SIG-M5 (cell line): ENCODE results near the gene MKI67.
"Not testable (repeated sequence)": the region's sequence is repeated elsewhere in the genome, so short reads cannot be mapped to it uniquely, and the experiment has no call there.

ENCODE experiments used
- DNase-seq: peaks from one replicate; lab custom pipeline; 2025; lab: John Stamatoyannopoulos, UW

The MKI67 gene

GRCh38 chr10:128150045-128150493, 23.8 kb upstream of the MKI67 start:
- DNase-seq, result no peak

- no peak for DNase-seq
These were observed 23.2 kb upstream of the MKI67 start for GRCh38 chr10:128149267-128150014.

- DNase-seq, result no peak
These were observed 21.4 kb upstream of the MKI67 start for GRCh38 chr10:128147669-128148068.

DNA sequence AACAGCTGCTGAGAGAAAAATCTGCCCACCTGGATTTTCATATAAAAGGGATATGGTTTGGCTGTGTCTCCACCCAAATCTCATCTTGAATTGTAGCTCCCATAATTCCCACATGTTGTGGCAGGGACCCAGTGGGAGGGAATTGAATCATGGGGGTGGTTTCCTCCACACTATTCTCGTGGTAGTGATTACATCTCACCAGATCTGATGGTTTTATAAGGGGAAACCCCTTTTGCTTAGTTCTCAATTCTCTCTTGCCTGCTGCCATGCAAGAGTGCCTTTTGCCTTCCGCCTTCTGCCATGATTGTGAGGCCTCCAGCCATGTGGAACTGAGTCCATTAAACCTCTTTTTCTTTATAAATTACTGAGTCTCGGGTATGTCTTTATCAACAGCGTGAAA, 20.8 kb upstream of the MKI67 start:
- DNase-seq, result no peak

- no peak for DNase-seq
These were observed 18.3 kb upstream of the MKI67 start for GRCh38 chr10:128144547-128144946.

GRCh38 chr10:128143531-128143930, 17.3 kb upstream of the MKI67 start:
- DNase-seq, result no peak

DNA sequence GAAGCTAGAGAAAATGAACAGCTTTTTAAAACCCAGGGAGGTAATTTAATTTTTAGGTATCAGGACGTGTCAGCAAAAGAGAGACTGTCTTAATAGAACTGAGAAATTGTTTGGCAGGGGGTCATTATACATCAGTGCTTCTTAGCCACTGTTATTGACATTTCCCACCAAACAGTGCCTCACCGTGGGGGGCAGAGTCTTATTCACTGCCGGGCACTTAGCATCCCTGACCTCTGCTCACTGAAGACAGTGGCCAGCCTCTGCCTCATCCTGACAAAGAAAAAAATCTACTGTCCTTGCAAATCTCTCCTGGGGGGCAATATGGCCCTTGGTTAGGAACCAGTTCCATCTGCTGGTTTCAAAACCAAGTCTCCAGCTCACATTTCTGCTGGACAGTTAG, 14.2 kb upstream of the MKI67 start:
- no peak for DNase-seq

DNA sequence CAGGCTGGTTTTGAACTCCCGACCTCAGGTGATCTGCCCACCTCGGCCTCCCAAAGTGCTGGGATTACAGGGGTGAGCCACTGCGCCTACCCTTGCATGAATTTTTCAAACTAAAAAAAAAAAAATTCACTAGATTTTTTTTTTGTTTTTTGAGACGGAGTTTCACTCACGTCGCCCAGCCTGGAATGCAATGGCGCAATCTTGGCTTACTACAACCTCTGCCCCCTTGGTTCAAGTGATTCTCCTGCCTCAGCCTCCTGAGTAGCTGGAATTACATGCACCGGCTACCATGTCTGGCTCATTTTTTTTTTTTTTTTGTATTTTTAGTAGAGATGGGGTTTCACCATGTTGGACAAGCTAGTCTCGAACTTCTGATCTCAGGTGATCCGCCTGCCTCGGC, 12.2 kb upstream of the MKI67 start:
- DNase-seq, result not testable (repeated sequence)

DNA sequence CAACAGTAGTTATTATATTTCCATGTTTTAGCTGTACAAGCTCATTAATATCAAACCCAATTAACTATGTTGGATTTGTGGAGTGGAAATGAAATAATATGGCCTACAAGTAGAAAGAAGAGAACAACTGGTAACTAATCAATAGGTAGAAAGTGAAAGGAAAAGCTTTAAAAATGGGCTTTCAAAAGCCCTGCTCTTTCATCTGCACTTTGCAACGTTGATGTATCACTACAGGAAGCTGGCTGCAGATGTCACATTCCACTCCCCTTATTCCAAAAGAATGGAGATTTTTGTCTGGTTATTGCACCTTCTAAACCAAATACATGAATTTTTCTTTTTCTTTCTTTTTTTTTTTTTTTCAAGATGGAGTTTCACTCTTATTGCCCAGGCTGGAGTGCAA, 11.7 kb upstream of the MKI67 start:
- no peak for DNase-seq

- no peak for DNase-seq
These were observed 3.8 kb upstream of the MKI67 start for GRCh38 chr10:128130051-128130450.

- no peak for DNase-seq
These were observed 2.4 kb upstream of the MKI67 start for GRCh38 chr10:128128582-128128981.

DNA sequence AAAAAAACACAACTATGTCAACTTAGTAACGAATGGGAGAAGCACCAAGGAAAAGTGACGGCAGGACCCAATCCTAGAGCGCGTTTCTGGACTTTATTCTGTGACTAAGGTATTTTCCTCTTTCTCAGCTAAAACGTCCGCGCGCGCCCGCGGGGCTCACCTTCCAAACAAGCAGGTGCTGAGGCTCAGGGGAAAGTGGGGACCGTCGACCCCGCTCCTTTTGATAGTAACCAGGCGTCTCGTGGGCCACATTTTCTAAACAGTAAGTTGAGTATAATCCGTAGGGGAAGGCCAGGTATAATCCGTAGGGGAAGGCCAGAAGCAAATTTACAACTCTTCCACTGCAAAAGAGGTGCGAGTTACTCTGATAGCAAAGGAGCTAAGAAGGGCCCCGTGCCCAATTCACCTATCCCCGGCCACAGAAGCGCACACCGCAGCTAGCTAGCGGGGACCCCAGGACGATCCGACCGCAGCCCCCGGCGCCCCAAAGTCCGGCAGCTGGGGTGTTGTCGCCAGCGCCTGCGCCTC, 743 bp downstream of the MKI67 start:
- DNase-seq, result no peak

DNA sequence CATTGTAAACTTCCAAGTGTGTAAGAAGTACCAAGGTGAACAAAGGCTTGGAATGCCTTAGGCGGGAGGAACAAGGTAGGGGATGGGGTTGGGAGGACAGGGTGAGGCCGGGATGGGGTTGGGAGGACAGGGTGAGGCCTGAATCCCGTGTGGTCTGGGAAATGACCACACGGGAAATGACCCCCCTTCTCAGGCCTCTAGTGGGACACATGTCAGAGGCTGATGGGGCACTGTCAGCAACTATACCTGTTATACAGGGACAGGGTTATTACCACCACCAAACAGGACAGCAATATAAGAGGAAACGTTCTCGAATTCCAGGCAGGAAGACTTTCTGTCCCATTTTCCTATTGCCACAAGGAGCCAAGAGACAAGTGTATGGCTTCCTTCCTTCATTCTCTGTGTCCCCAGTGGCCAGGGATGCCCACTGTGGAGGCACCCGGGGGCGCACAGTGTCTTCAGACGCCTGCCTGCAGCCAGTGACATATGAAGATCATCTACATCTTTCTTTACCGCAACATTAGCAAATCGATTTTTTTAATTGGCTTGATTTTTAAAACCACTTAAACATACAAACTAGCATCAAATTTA, 1.3 kb downstream of the MKI67 start:
- no peak for DNase-seq

- no peak for DNase-seq
These were observed 2.4 kb downstream of the MKI67 start for GRCh38 chr10:128123846-128124245.

DNA sequence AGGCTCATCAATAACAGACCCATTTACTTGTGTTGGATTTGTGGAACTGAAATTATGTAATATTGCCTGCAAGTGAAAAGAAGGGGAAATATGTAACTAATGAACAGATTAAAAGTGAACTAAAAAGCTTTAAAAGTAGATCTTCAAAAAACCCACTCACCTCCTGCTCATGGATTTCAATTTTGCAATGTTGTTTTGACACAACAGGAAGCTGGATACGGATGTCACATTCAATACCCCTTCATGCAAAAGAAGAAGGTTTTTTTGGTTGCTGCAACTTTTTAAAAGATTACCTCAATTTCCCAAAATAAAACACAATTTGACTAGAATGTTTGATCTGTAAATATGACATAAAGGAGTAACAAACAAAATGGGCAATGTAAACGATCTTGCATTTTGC, 3.3 kb downstream of the MKI67 start:
- DNase-seq, result no peak

DNA sequence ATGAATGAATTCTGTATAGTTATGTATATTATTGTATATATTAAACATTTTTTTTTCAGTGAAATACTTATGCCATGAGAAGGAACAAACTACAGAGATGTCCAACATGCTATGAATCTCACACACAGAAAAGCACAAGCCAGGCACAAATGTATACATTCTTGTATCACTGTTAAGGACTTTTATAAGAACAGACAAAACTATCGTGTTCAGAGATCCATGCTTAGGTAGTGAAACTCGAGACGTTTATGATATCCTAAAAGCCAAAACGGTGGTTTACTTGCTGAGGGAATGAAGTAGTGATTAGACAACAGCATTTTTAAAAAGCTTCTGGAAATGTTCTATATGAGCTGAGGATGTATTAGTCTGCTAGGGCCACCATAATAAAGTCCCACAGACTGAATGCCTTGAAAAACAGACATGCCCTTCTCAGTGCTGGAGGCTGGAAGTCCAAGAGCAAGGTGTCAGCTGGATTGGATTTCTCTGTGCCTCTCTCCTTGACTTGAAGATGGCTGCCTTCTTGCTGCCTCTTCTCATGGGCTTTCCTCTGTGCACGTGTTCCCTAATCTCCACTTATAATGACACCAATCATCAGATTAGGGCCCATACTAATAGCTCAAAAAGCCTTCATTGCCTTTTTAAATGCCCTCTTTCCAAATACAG, 4.3 kb downstream of the MKI67 start:
- no peak for DNase-seq

- no peak for DNase-seq
These were observed 9.2 kb downstream of the MKI67 start for GRCh38 chr10:128116851-128117615.

- no peak for DNase-seq
These were observed 10.0 kb downstream of the MKI67 start for GRCh38 chr10:128116187-128116586.

DNA sequence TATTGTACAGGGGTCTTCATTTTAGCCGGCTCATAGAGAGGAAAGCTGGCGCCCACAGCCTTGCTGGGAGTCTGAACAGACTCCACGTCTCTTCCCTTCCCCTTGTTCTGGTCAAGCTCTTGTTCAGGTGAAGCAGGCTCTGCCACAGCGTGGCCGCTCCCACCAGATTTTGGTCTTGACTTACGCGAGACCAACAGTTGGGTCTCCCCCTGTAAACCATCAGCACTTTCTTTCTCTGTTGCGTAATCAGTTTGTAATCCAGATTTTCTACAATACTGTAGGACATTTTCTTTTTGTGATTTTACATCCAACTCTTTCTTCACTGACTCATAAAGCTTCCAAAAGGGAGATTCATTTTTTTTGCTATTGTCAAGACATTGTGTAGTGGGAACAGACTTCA, 10.9 kb downstream of the MKI67 start:
- no peak for DNase-seq

DNA sequence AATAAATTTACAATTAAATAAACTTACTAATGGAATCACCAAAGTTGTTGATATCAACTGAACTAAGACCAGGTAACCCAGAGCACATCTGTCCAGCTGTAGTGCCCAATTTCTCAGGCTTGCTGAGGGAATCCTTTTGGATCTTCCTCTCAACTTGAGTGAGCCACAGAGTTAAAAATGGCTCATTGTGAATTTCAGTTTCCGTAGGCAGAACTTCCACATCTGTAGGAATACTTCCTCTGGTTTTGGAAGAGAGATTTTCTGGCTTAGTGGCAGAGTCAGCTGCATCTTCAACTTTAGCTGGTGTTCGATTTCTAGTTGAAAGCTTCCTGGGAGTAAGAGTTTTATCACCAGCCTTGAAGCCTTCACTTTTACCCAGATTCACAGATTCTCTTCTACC, 11.3 kb downstream of the MKI67 start:
- no peak for DNase-seq

DNA sequence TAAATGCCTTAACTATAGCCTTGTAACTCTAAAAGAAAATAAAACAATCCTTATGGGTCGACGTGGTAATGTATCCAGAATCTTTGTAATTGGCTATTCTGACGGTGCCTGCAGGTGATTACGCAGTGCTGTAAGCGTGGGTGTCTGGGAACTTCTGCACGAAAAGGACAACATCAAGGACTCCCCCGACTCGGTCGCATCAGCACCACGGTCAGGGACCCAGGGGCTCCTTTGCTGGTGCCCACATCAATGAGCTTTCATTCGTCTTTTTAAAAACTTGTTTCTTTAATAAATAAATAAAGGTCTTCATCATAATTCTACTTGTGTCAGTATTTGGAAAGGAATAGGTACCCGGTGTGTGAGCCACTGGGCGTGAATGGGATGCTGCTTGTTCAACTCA, 13.2 kb downstream of the MKI67 start:
- DNase-seq, result no peak

DNA sequence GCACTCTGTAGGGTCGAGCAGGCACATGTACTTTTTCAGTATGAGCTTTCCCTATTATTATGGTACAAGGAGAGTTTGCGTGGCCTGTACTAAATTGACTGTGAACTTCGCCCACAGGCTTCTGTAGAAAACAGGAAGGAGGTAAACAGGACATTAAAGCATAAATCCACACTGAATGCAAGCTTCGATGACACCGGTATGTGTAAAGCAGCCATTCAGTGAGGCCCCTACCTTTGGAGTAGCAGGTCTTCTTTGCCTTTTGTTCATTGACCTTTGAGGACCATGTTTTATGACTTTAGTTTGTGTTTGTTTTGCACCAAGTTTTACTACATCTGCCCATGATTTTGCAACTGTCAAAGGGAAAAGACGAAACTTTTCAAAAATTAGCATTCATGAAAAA, 14.5 kb downstream of the MKI67 start:
- DNase-seq, result no peak
